ENCODE data around the gene PTPN3. TPM values are rescaled to one million over a fixed set of nuclear protein-coding genes. Genes with fewer than 3 reads are reported as not detected.
"Not testable (repeated sequence)": the region's sequence is repeated elsewhere in the genome, so short reads cannot be mapped to it uniquely, and the experiment has no call there.

Gene PTPN3, protein sequence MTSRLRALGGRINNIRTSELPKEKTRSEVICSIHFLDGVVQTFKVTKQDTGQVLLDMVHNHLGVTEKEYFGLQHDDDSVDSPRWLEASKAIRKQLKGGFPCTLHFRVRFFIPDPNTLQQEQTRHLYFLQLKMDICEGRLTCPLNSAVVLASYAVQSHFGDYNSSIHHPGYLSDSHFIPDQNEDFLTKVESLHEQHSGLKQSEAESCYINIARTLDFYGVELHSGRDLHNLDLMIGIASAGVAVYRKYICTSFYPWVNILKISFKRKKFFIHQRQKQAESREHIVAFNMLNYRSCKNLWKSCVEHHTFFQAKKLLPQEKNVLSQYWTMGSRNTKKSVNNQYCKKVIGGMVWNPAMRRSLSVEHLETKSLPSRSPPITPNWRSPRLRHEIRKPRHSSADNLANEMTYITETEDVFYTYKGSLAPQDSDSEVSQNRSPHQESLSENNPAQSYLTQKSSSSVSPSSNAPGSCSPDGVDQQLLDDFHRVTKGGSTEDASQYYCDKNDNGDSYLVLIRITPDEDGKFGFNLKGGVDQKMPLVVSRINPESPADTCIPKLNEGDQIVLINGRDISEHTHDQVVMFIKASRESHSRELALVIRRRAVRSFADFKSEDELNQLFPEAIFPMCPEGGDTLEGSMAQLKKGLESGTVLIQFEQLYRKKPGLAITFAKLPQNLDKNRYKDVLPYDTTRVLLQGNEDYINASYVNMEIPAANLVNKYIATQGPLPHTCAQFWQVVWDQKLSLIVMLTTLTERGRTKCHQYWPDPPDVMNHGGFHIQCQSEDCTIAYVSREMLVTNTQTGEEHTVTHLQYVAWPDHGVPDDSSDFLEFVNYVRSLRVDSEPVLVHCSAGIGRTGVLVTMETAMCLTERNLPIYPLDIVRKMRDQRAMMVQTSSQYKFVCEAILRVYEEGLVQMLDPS
- polyA plus RNA-seq (2011; rRNA removed) (20.3 and 30.6 TPM in 2 replicates), polyA plus RNA-seq (2017; fragmentation: RNase III; extraction: RNeasy Plus Mini Kit Qiagen cat#74134 plus additional on column Dnase treatment) (8.5 to 8.9 TPM (median 8.6 TPM) in 3 replicates), polyA minus RNA-seq (2011; rRNA and poly(A)+ RNA removed) (15.7 and 18.3 TPM in 2 replicates)
- 7.5 and 8.3 TPM in 2 replicates for polyA plus RNA-seq (2012; cell fraction: cytosol; rRNA removed)
- 9.8 and 15.0 TPM in 2 replicates for polyA plus RNA-seq (2012; cell fraction: nucleus; rRNA removed)

DNA sequence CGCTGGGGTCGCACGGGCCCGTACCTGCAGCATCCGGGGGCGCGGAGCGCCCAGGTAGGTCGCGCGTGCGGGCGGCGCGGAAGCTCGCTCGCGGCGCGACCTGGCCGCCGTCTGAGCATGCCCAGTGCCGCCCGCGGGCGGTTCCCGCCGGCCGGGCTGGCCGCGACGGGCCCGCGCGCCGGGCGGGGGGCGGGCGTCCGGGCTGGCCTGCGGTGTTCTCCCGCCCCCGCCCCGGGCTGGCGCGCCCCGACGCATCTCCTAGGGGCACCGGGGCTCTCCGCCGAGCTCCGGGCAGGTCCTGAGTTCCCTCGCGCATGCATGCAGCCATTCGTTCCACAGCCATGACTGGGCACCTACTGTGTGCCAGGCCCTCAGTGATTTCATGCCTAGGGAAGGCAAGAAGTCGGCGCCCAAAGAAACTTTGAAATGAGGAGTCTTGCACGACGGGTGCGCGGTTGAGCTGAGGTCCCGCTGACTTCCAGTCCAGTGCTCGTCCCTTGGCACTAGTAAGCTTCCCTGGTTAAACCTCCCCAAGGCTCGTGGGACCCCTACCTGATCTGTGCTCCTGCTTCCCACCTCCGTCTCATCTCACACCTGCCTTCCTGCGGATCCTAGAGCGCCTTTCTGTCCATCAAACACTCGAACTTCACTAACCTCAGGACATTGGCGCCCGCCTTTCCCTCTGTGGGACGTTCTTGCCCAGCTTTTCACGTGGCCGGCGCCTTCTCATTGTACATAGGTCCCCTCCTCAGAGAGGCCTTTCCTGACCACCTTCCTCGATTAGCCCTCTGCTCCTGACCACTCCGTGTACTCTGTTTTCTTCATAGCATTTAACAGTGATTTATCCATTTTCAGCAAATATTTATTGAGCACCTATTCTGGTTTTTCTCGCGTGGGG is at the start of gene PTPN3:
Gene PTPN3 (minus strand): TSS at position 113 of the 898 bp plus-strand sequence. CDS start 34,873 bp downstream, outside the sequence.
- Histone ChIP-seq H3K4me3 (peak within 1 kb of the TSS; percentile 71), H3K4me1 (peaks cover 24% of the 10 kb centered on the region), H3K9me3 (no peaks in the 10 kb centered on the region), H3K4me2 (peak within 1 kb of the TSS; percentile 97), H3K27ac (peak within 1 kb of the TSS; percentile 84 to 97)
- TF ChIP-seq KDM5A (IDR thresholded peaks at IDR 0.05) (no peak), POLR2A (IDR thresholded peaks at IDR 0.05; ENCODE audit: low read length) (peak; percentile 53), FOSB (CRISPR knock-in tag; IDR thresholded peaks at IDR 0.05) (no peak)
- TF ChIP-seq, protein P1, sequence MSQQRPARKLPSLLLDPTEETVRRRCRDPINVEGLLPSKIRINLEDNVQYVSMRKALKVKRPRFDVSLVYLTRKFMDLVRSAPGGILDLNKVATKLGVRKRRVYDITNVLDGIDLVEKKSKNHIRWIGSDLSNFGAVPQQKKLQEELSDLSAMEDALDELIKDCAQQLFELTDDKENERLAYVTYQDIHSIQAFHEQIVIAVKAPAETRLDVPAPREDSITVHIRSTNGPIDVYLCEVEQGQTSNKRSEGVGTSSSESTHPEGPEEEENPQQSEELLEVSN (IDR thresholded peaks at IDR 0.05; ENCODE audit: borderline replicate concordance, low read depth) = 0 out of 2 replicates have a peak, but pooled peaks have one; percentile 44
- TF ChIP-seq, protein P2, sequence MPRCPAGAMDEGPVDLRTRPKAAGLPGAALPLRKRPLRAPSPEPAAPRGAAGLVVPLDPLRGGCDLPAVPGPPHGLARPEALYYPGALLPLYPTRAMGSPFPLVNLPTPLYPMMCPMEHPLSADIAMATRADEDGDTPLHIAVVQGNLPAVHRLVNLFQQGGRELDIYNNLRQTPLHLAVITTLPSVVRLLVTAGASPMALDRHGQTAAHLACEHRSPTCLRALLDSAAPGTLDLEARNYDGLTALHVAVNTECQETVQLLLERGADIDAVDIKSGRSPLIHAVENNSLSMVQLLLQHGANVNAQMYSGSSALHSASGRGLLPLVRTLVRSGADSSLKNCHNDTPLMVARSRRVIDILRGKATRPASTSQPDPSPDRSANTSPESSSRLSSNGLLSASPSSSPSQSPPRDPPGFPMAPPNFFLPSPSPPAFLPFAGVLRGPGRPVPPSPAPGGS (IDR thresholded peaks at IDR 0.05) = 0 out of 3 replicates have a peak, but pooled peaks have one; percentile 29
- TF ChIP-seq, protein P3, sequence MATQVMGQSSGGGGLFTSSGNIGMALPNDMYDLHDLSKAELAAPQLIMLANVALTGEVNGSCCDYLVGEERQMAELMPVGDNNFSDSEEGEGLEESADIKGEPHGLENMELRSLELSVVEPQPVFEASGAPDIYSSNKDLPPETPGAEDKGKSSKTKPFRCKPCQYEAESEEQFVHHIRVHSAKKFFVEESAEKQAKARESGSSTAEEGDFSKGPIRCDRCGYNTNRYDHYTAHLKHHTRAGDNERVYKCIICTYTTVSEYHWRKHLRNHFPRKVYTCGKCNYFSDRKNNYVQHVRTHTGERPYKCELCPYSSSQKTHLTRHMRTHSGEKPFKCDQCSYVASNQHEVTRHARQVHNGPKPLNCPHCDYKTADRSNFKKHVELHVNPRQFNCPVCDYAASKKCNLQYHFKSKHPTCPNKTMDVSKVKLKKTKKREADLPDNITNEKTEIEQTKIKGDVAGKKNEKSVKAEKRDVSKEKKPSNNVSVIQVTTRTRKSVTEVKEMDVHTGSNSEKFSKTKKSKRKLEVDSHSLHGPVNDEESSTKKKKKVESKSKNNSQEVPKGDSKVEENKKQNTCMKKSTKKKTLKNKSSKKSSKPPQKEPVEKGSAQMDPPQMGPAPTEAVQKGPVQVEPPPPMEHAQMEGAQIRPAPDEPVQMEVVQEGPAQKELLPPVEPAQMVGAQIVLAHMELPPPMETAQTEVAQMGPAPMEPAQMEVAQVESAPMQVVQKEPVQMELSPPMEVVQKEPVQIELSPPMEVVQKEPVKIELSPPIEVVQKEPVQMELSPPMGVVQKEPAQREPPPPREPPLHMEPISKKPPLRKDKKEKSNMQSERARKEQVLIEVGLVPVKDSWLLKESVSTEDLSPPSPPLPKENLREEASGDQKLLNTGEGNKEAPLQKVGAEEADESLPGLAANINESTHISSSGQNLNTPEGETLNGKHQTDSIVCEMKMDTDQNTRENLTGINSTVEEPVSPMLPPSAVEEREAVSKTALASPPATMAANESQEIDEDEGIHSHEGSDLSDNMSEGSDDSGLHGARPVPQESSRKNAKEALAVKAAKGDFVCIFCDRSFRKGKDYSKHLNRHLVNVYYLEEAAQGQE (IDR thresholded peaks at IDR 0.05) = no peak
- TF ChIP-seq, protein P4, sequence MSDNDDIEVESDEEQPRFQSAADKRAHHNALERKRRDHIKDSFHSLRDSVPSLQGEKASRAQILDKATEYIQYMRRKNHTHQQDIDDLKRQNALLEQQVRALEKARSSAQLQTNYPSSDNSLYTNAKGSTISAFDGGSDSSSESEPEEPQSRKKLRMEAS (IDR thresholded peaks at IDR 0.05) = peak; percentile 48; the same call in 1 of the 2 replicates
- peak; percentile 22 to 64 for DNase-seq (ENCODE audit: low read depth in 1 of 2, low spot score in 1 of 2)
- FAIRE-seq = no peak
- POLR2A ChIA-PET = interaction anchor here (0.6 to 2.3 kb wide), 4 partner anchors 10 to 29 kb away, joined by 3 to 9 read pairs (median 5); no protein-coding TSS in a partner anchor
- CTCF ChIA-PET = interaction anchor here (1.0 to 8.5 kb wide), 8 partner anchors 10 to 254 kb away, joined by 3 to 88 read pairs (median 4); no protein-coding TSS in a partner anchor
- WGBS (ENCODE audit: missing lambda C conversion rate) = 65% methylated on average over 24 of the region's 78 CpGs
- peak; percentile 53 to 72 for ATAC-seq

DNA sequence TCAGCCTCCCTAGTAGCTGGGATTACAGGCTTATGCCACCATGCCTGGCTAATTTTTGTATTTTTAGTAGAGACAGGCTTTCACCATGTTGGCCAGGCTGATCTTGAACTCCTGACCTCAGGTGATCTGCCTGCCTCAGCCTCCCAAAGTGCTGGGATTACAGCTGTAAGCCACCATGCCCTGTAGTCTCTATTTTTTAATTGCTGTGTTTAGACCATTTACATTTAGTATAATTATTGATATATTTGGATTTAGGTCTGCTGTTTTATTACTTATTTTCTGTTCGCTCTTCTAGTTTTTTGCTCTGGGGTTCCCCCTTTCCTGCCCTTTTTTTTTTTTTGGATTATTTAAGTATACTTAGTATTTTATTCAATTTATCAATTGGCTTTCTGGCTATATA is 46.8 kb upstream of the PTPN3 start:
- POLR2A ChIA-PET; H3K4me2 ChIP-seq; DNase-seq (ENCODE audit: low read depth in 1 of 2, low spot score in 1 of 2); FAIRE-seq; H3K4me1 ChIP-seq; ATAC-seq; H3K27ac ChIP-seq; H3K4me3 ChIP-seq: not testable (repeated sequence)
- CTCF ChIA-PET = interaction anchor here (1.1 kb wide), 1 partner anchor 104 kb away, joined by 3 read pairs; no protein-coding TSS in a partner anchor
- peaks cover 19% of the 10 kb centered on the region; the same call in 2 of the 3 replicates for H3K9me3 ChIP-seq
- WGBS (ENCODE audit: missing lambda C conversion rate) = 20% methylated on average over 1 of the region's 1 CpG

DNA sequence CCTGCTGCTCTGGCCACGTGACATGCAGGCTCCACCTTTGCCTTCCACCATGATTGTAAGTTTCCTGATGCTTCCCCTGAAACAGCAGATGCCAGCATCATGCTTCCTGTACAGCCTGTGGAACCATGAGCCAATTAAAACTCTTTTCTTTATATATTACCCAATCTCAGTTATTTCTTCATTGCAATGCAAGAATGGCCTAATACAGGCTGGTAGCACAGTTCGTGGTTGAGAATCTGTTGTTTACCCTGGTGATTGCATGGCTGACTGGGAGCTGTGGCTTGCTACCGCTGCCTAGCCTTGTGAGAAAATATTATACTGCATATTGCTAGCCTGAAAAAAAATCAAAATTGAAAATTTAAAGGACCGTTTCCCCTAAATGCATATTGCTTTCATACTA is 44.8 kb upstream of the PTPN3 start:
- ChIA-PET CTCF (no interaction called here), POLR2A (no interaction called here)
- Histone ChIP-seq H3K4me1 (no peaks in the 10 kb centered on the region), H3K4me3 (no peak overlapping the region), H3K27ac (no peak overlapping the region), H3K4me2 (no peak overlapping the region), H3K9me3 (peaks cover 19% of the 10 kb centered on the region; the same call in 2 of the 3 replicates)
- DNase-seq (ENCODE audit: low read depth in 1 of 2, low spot score in 1 of 2) = no peak
- no peak for FAIRE-seq
- no peak for ATAC-seq
- WGBS (ENCODE audit: missing lambda C conversion rate) = 7% methylated on average over 4 of the region's 4 CpGs
- no peak for TF ChIP-seq BHLHE40 (IDR thresholded peaks at IDR 0.05; ENCODE audit: low read depth, low read length)
- TF ChIP-seq RARB (CRISPR knock-in tag; IDR thresholded peaks at IDR 0.05) = no peak
- TF ChIP-seq NPAS2 (CRISPR knock-in tag; IDR thresholded peaks at IDR 0.05; ENCODE audit: borderline replicate concordance) = no peak
- no peak for TF ChIP-seq HDAC2 (IDR thresholded peaks at IDR 0.05)
- TF ChIP-seq EHF (CRISPR knock-in tag; IDR thresholded peaks at IDR 0.05) = no peak
- no peak for TF ChIP-seq MAZ (IDR thresholded peaks at IDR 0.05; ENCODE audit: borderline replicate concordance, low read depth, low read length)
- TF ChIP-seq, protein P4 (IDR thresholded peaks at IDR 0.05) = no peak
- no peak for TF ChIP-seq CEBPB (IDR thresholded peaks at IDR 0.05)
- TF ChIP-seq, protein P5, sequence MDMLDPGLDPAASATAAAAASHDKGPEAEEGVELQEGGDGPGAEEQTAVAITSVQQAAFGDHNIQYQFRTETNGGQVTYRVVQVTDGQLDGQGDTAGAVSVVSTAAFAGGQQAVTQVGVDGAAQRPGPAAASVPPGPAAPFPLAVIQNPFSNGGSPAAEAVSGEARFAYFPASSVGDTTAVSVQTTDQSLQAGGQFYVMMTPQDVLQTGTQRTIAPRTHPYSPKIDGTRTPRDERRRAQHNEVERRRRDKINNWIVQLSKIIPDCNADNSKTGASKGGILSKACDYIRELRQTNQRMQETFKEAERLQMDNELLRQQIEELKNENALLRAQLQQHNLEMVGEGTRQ (IDR thresholded peaks at IDR 0.05) = no peak
- TF ChIP-seq ZSCAN20 (CRISPR knock-in tag; IDR thresholded peaks at IDR 0.05) = no peak
- TF ChIP-seq SMC3 (IDR thresholded peaks at IDR 0.05) = no peak
- no peak for TF ChIP-seq ESRRA (IDR thresholded peaks at IDR 0.05; ENCODE audit: borderline replicate concordance, low read length)
- no peak for TF ChIP-seq ZNF302 (CRISPR knock-in tag; IDR thresholded peaks at IDR 0.05)
- TF ChIP-seq FOSL2 (IDR thresholded peaks at IDR 0.05) = no peak
- no peak for TF ChIP-seq FOSL2 (CRISPR knock-in tag; IDR thresholded peaks at IDR 0.05)
